Left lung (tissue), 10 donors: Measurements from ENCODE around the gene ATP6V0A4. TPM values are rescaled to one million over a fixed set of nuclear protein-coding genes. Genes with fewer than 3 reads are reported as not detected.

Source experiments
- ATAC-seq: fragments of 200-7000 bp; cut with Tn5 transposase; one replicate; pipeline ENCODE4 v1.9.1; 2020; ENCODE audit warnings: moderate library complexity
- DNase-seq, 4 donors: peaks; one replicate each; pipeline ENCODE4 v3.0.0-alpha.2; 2013 to 2020
- H3K27ac ChIP-seq, 2 donors: fragments of 200-600 bp; sonication (generic) in 1 of 2; one replicate each; pipeline versions ENCODE4 v1.5.0 to v1.8.0; 2020 to 2021
- H3K27me3 ChIP-seq, 2 donors: fragments of 200-600 bp; sonication (generic) in 1 of 2; one replicate each; pipeline versions ENCODE4 v1.5.0 to v1.8.0; 2020 to 2021
- H3K36me3 ChIP-seq, 2 donors: fragments of 200-600 bp; sonication (generic) in 1 of 2; one replicate each; pipeline versions ENCODE4 v1.5.0 to v1.8.0; 2020 to 2021
- H3K4me1 ChIP-seq, 2 donors: fragments of 200-600 bp; one replicate each; pipeline ENCODE4 v1.8.0; 2021
- H3K4me3 ChIP-seq, 2 donors: fragments of 200-600 bp; sonication (generic) in 1 of 2; one replicate each; pipeline versions ENCODE4 v1.5.0 to v1.8.0; 2020 to 2021; ENCODE audit warnings: mild to moderate bottlenecking in 1 of 2
- H3K9me3 ChIP-seq, 2 donors: fragments of 200-600 bp; sonication (generic) in 1 of 2; one replicate each; pipeline versions ENCODE4 v1.5.0 to v1.8.0; 2020 to 2021
- intact Hi-C, 2 donors: fragments of 100-400 bp; cut with DNase I; formaldehyde crosslinking; loops; one replicate each; pipeline versions ENCODE4 v1.11.2 to v1.14.2; 2022
- polyA plus RNA-seq, 6 donors: library from polyadenylated mRNA; unstranded; fragments of 120-200 nt; gene quantifications; one replicate each; pipeline ENCODE4 v1.2.1, GENCODE V29; 2013; ENCODE audit not compliant: insufficient read length in 6 of 6
- total RNA-seq, 2 donors: library from RNA; stranded (reverse); fragmentation: NEBNext Ultra II Directional; extraction: Animal tissue kit (Norgen Biotek cat#: 25700); gene quantifications; one replicate each; pipeline ENCODE4 v1.2.1, GENCODE V29; 2021
- TF ChIP-seq, protein P1 (sequence below), 2 donors: fragments of 200-600 bp; sonication (generic) in 1 of 2; IDR thresholded peaks; one replicate each; pipeline versions ENCODE4 v1.5.0 to v1.8.0; 2021; ENCODE audit warnings: antibody characterized with exemption in 2 of 2
- donor health status: DM: no; HTN: yes; CAD: no.
- donor health status: DM: no; HTN: no; CAD: no.

ATP6V0A4 gene
- total and polyA plus RNA-seq, 8 donors = 0.52 to 7.3 (median 0.87) TPM

DNA sequence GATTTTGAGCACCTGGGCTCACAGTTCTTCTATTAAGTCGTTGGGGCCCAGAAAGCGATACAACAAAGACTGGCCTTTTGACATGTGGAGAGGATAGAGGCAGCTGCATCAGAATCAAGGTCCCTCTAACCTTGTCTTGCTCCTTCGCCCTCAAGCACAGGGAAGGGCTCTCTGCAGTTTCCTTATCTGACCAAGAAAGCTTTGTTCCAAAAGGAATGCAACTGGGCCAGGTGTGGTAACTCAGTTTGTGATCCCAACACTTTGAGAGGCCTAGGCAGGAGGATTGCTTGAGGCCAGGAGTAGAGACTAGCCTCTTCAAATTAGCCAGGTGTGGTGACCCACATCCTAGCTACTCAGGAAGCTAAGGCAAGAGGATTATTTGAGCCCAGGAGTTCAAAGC is 129.1 kb downstream of the ATP6V0A4 start:
- TF ChIP-seq, protein P1, sequence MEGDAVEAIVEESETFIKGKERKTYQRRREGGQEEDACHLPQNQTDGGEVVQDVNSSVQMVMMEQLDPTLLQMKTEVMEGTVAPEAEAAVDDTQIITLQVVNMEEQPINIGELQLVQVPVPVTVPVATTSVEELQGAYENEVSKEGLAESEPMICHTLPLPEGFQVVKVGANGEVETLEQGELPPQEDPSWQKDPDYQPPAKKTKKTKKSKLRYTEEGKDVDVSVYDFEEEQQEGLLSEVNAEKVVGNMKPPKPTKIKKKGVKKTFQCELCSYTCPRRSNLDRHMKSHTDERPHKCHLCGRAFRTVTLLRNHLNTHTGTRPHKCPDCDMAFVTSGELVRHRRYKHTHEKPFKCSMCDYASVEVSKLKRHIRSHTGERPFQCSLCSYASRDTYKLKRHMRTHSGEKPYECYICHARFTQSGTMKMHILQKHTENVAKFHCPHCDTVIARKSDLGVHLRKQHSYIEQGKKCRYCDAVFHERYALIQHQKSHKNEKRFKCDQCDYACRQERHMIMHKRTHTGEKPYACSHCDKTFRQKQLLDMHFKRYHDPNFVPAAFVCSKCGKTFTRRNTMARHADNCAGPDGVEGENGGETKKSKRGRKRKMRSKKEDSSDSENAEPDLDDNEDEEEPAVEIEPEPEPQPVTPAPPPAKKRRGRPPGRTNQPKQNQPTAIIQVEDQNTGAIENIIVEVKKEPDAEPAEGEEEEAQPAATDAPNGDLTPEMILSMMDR (IDR thresholded peaks at IDR 0.05) = no peak
- intact Hi-C loops = no loop called here
- Histone ChIP-seq H3K9me3 (no peaks in the 10 kb centered on the region), H3K4me3 (no peak overlapping the region), H3K36me3 (no peaks in the 10 kb centered on the region), H3K27me3 (peaks cover 0 to 16% of the 10 kb centered on the region in 2 donors), H3K4me1 (no peaks in the 10 kb centered on the region), H3K27ac (no peak overlapping the region)
- DNase-seq (no peak), ATAC-seq (no peak)

DNA sequence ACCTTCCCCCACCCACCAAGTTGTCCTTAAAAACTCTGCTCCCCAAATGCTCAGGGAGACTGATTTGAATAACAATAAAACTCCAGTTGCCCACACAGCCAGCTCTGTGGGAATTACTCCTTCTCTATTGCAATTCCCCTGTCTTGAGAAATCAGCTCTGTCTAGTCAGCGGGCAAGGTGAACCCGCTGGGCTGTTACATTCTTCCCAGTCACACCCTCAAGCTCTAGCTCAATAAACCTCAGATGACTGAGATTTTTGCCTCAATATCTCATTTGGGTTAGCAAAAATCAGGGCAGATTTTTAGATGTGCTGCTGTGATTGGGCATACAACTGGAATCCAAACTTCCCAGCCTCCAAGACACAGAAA is 129.8 kb downstream of the ATP6V0A4 start:
- Histone ChIP-seq H3K4me3 (no peak overlapping the region), H3K4me1 (no peaks in the 10 kb centered on the region), H3K36me3 (no peaks in the 10 kb centered on the region), H3K9me3 (no peaks in the 10 kb centered on the region), H3K27ac (no peak overlapping the region), H3K27me3 (peaks cover 0 to 19% of the 10 kb centered on the region in 2 donors)
- no peak for DNase-seq
- intact Hi-C loops = no loop called here
- TF ChIP-seq, protein P1 (IDR thresholded peaks at IDR 0.05) = no peak
- no peak for ATAC-seq

DNA sequence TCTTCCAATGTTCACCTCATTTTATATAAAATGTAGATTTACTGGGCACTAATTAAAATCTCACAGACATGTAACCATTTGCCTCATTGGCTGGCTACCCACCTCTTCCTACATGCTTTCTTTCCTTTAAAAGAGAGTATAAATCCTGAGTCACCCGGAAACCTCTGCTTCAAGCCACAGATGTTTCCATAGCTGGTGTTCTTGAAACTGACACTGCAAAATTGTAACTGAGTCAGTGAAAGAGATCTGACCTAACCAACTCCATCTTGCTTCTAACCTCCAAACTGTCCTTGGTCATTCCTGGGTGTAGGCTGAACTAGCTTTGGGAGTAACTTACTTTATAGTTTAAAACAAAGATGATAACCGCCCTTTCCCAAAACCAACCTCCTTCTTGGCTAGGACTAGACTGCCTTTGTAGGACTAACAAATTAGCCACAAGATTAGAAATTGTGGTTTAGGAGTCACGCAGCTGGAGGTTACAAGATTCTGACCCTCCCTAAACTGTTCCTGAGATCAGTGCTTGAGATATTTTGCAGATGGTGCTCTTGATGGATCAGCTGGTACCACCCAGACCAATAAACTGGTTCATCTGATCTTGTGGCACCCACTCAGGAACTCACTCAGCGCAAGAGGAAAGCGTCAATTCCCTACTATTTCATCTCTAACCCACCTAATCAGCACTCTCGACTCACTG is 130.3 kb downstream of the ATP6V0A4 start:
- DNase-seq (no peak), ATAC-seq (no peak)
- Histone ChIP-seq H3K4me1 (no peaks in the 10 kb centered on the region), H3K27me3 (peaks cover 0 to 19% of the 10 kb centered on the region in 2 donors), H3K4me3 (no peak overlapping the region), H3K9me3 (no peaks in the 10 kb centered on the region), H3K36me3 (no peaks in the 10 kb centered on the region), H3K27ac (no peak overlapping the region)
- intact Hi-C loops = no loop called here
- TF ChIP-seq, protein P1 (IDR thresholded peaks at IDR 0.05) = no peak

DNA sequence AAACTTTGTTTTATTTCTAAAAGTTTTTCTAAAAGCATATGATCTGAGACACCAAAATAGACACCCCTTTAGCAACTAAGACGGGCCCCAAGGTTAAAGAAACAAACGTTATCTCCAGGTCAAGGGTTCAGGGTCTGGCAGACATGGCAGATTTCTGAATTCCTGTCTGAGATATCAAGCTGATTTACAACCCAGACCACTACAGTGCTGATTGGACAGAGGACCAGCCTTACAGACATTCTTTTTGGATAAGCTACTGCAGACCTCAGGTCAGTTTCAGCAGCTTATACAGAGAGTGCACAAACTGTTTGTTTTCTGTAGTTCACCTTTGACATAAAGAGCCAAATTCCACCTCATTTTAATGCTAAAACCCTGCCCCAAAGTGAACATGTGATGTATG is 131.6 kb downstream of the ATP6V0A4 start:
- Histone ChIP-seq H3K9me3 (no peaks in the 10 kb centered on the region), H3K36me3 (no peaks in the 10 kb centered on the region), H3K27me3 (peaks cover 0 to 19% of the 10 kb centered on the region in 2 donors), H3K27ac (no peak overlapping the region), H3K4me3 (no peak overlapping the region), H3K4me1 (no peaks in the 10 kb centered on the region)
- TF ChIP-seq, protein P1 (IDR thresholded peaks at IDR 0.05) = no peak
- DNase-seq = no peak
- no peak for ATAC-seq
- intact Hi-C loops = no loop called here

DNA sequence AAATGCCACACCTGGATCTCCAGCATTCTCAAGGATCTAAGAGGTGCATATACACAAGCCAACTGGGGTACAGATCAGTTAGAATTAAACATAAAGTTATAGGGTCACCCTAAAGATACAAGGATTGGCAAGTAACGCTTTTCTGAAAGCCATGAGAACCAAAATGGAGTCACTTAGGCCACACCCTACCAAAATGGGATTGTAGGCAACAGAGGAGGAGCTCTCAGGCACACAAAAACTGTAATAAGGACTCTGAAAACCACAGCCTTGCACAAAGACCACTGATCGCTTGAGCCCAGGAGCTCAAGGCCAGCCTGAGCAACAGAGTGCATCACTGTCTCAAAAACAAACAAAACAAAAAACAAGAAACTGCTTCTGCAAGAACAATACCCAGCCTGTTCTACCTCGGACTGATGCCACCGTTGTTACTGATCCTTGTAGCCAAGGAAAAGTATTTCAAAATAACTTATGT is 132.3 kb downstream of the ATP6V0A4 start:
- Histone ChIP-seq H3K4me1 (no peaks in the 10 kb centered on the region), H3K27me3 (peaks cover 0 to 19% of the 10 kb centered on the region in 2 donors), H3K36me3 (no peaks in the 10 kb centered on the region), H3K9me3 (no peaks in the 10 kb centered on the region), H3K4me3 (no peak overlapping the region), H3K27ac (no peak overlapping the region)
- no peak for DNase-seq
- intact Hi-C loops = no loop called here
- TF ChIP-seq, protein P1 (IDR thresholded peaks at IDR 0.05) = no peak
- ATAC-seq = no peak
